GM12878 (cell line): Measurements from ENCODE around the gene ESYT2. TPM values are rescaled to one million over a fixed set of nuclear protein-coding genes. Genes with fewer than 3 reads are reported as not detected.

Experiments
- ATAC-seq: fragments of 200-7000 bp; cut with Tn5 transposase; 3 replicates; pipeline ENCODE4 v1.9.1; 2020; ENCODE audit warnings: mild to moderate bottlenecking, moderate library complexity
- BruUV-seq: library from RNA; stranded (reverse); fragments of 400-500 nt; replicated peaks from 2 replicates; lab custom pipeline; 2021; lab: Mats Ljungman, UMichigan
- CTCF ChIA-PET: fragments of 300-600 bp; sonication (Branson Sonifier 250); formaldehyde crosslinking; extraction: SDS; loops from one replicate; lab custom pipeline; 2021; ENCODE audit warnings: inconsistent platforms; lab: Yijun Ruan, JAX
- POLR2A ChIA-PET: fragments of 350-600 bp; formaldehyde crosslinking; extraction: SDS; loops from one replicate; lab custom pipeline; 2021; ENCODE audit warnings: inconsistent platforms; lab: Charles Lee
- RAD21 ChIA-PET: fragments of 300-600 bp; sonication (Branson Sonifier 250); formaldehyde crosslinking; loops from one replicate; lab custom pipeline; 2023; ENCODE audit warnings: antibody characterized with exemption; ENCODE audit not compliant: unreplicated experiment; lab: Charles Lee
- SMC1A ChIA-PET: fragments of 300-600 bp; sonication (Branson Sonifier 250); formaldehyde crosslinking; loops from one replicate; lab custom pipeline; 2023; ENCODE audit not compliant: unreplicated experiment, uncharacterized antibody; lab: Charles Lee
- DNase-seq: peaks from one replicate; pipeline ENCODE4 v3.0.0-alpha.2; 2011; ENCODE audit warnings: low read depth, low spot score
- FAIRE-seq: peaks from 3 replicates; lab custom pipeline; 2011; peaks lifted over from hg19 to GRCh38; lab: Jason Lieb, UNC
- H2AFZ ChIP-seq: 2 replicates; pipeline ENCODE4 v1.6.0; 2011; ENCODE audit warnings: low read depth, low read length, control low read depth; ENCODE audit not compliant: control insufficient read depth
- H3K27ac ChIP-seq: 2 replicates; pipeline ENCODE4 v1.5.1; 2011; ENCODE audit warnings: control low read depth; ENCODE audit not compliant: control insufficient read depth, insufficient read depth
- H3K27me3 ChIP-seq, 2 experiments: replicated peaks in 1 of 2; 2 replicates each; pipeline versions ENCODE4 v1.6.0 to v1.6.1; 2011; ENCODE audit warnings: low read length in 1 of 2; ENCODE audit not compliant: control insufficient read depth in 2 of 2, insufficient read depth in 2 of 2
- H3K36me3 ChIP-seq, 2 experiments: 2 replicates each; pipeline ENCODE4 v1.5.1; 2011; ENCODE audit warnings: low read length in 1 of 2; ENCODE audit not compliant: control insufficient read depth in 2 of 2, insufficient read depth in 2 of 2
- H3K4me1 ChIP-seq: 2 replicates; pipeline ENCODE4 v1.6.1; 2011; ENCODE audit warnings: mild to moderate bottlenecking, low read length, moderate library complexity, mixed read lengths; ENCODE audit not compliant: control insufficient read depth, insufficient read depth
- H3K4me2 ChIP-seq: 2 replicates; pipeline ENCODE4 v1.6.0; 2011; ENCODE audit warnings: control low read depth; ENCODE audit not compliant: control insufficient read depth, insufficient read depth
- H3K4me3 ChIP-seq: fragments of 200-600 bp; sonication (generic); 2 replicates; pipeline ENCODE4 v1.5.1; 2016
- H3K79me2 ChIP-seq: 2 replicates; pipeline ENCODE4 v1.6.0; 2011; ENCODE audit warnings: low read length; ENCODE audit not compliant: control insufficient read depth, insufficient read depth
- H3K9ac ChIP-seq: 2 replicates; pipeline ENCODE4 v1.8.0; 2011; ENCODE audit warnings: low read length, control low read depth, mixed read lengths; ENCODE audit not compliant: control insufficient read depth, insufficient read depth
- H3K9me3 ChIP-seq: replicated peaks from 3 replicates; pipeline ENCODE4 v1.5.1; 2011; ENCODE audit warnings: mild to moderate bottlenecking, low read length; ENCODE audit not compliant: control insufficient read depth, insufficient read depth
- H4K20me1 ChIP-seq: 2 replicates; pipeline ENCODE4 v1.6.0; 2011; ENCODE audit not compliant: control insufficient read depth, insufficient read depth
- ATF2 ChIP-seq: IDR thresholded peaks from 2 replicates; pipeline ENCODE4 v1.6.1; 2012; ENCODE audit warnings: low read length, inconsistent platforms
- CEBPZ ChIP-seq: fragments of 150-350 bp; IDR thresholded peaks from 2 replicates; pipeline ENCODE4 v1.6.1; 2016; ENCODE audit warnings: low read depth, low read length
- CREM ChIP-seq: IDR thresholded peaks from 2 replicates; pipeline ENCODE4 v1.6.1; 2014; ENCODE audit warnings: antibody characterized with exemption, low read depth
- FOS ChIP-seq: IDR thresholded peaks from 3 replicates; pipeline ENCODE4 v1.6.1; 2011; ENCODE audit warnings: borderline replicate concordance; ENCODE audit not compliant: insufficient read length; ENCODE audit errors: extremely low read depth
- FOXM1 ChIP-seq: IDR thresholded peaks from 2 replicates; pipeline ENCODE4 v1.6.1; 2012; ENCODE audit warnings: low read depth, mild to moderate bottlenecking, inconsistent platforms, low read length, moderate library complexity
- NBN ChIP-seq: fragments of 450-650 bp; IDR thresholded peaks from 2 replicates; pipeline ENCODE4 v1.6.1; 2016
- RAD21 ChIP-seq: IDR thresholded peaks from 2 replicates; pipeline ENCODE4 v1.6.1; 2011; ENCODE audit warnings: mild to moderate bottlenecking, low read depth, low read length, moderate library complexity; ENCODE audit not compliant: insufficient read depth
- ZBTB11 ChIP-seq: fragments of 450-650 bp; formaldehyde crosslinking; IDR thresholded peaks from 2 replicates; pipeline ENCODE4 v1.5.0; 2022; ENCODE audit warnings: mild to moderate bottlenecking, missing genetic modification characterization
- ZZZ3 ChIP-seq: IDR thresholded peaks from 2 replicates; pipeline ENCODE4 v1.6.1; 2011; ENCODE audit warnings: low read depth; ENCODE audit not compliant: control insufficient read depth, insufficient read length
- WGBS: methylation state at CpG from one replicate; pipeline ENCODE4 v1.1.6; 2016; ENCODE audit warnings: low lambda C conversion rate; ENCODE audit not compliant: insufficient replicate concordance, insufficient coverage; ENCODE audit errors: missing lambda C conversion rate; 5-methylcytosine and 5-hydroxymethylcytosine counted together
- in situ Hi-C: fragments of 300-500 bp; cut with MboI; formaldehyde crosslinking; loops from 9 replicates; pipeline ENCODE4 v1.14.3; 2018; ENCODE audit warnings: mixed read lengths
- intact Hi-C: fragments of 100-400 bp; cut with micrococcal nuclease; formaldehyde crosslinking; loops from one replicate; pipeline ENCODE4 v1.14.2; 2022; ENCODE audit not compliant: unreplicated experiment
- polyA plus RNA-seq, 11 experiments: library from polyadenylated mRNA; depleted of rRNA in 4 of 11; unstranded in 6 of 11; stranded (reverse) in 5 of 11; fragments of >200 nt; fragmentation: Nextera tagmentation in 4 of 11; fragmentation: Illumina TruSeq in 1 of 11; extraction: Ambion mirVana in 4 of 11; extraction: Trizol in 1 of 11; gene quantifications; 1 replicate in 1 of 11; 2 replicates in 10 of 11; pipeline versions ENCODE4 v1.2.1 to v1.2.3, GENCODE V29; 2011 to 2016; ENCODE audit warnings: inconsistent platforms in 2 of 11, missing spikeins in 2 of 11, low read depth in 1 of 11
- total RNA-seq, 4 experiments: library from RNA; depleted of rRNA in 3 of 4; stranded (reverse); fragments of >200 nt in 3 of 4; fragmentation: Illumina TruSeq in 1 of 4; extraction: Trizol in 1 of 4; gene quantifications; 2 replicates each; pipeline versions ENCODE4 v1.2.1 to v1.2.3, GENCODE V29; 2013 to 2021

ESYT2 gene
- total and polyA plus RNA-seq, 10 of the 15 experiments (the other 5 are each of a cell fraction or from before 2014, with no cell fraction given), result 1.9 to 44.6 (median 21.4) TPM

GRCh38 chr7:158754746-158755444, 74.4 kb downstream of the ESYT2 start:
- Histone ChIP-seq H3K9me3 (no peaks in the 10 kb centered on the region), H2AFZ (no peak overlapping the region), H3K79me2 (no peaks in the 10 kb centered on the region), H3K9ac (no peak overlapping the region), H3K27me3 (no peaks in the 10 kb centered on the region), H3K4me1 (no peaks in the 10 kb centered on the region), H3K4me3 (no peak overlapping the region)
- ChIA-PET SMC1A (no interaction called here), POLR2A (no interaction called here), CTCF (interaction anchor here (1.4 kb wide), 1 partner anchor 15 kb away, joined by 4 read pairs; no protein-coding TSS in a partner anchor)
- in situ Hi-C loops, result no loop called here
- no peak for DNase-seq
- intact Hi-C loops, result no loop called here
- BruUV-seq, result no TSS peak
- TF ChIP-seq NBN, result no peak
- no peak for TF ChIP-seq ZZZ3
- no peak for TF ChIP-seq CEBPZ
- no peak for TF ChIP-seq ATF2
- TF ChIP-seq CREM, result no peak
- TF ChIP-seq FOXM1, result no peak
- no peak for TF ChIP-seq ZBTB11 (CRISPR knock-in tag)
- no peak for TF ChIP-seq RAD21
- TF ChIP-seq FOS, result no peak
- TF ChIP-seq, all 136 proteins: peak for 0
- RAD21 ChIA-PET, result interaction anchor here (2.9 kb wide), 1 partner anchor 222 kb away, joined by 9 read pairs; no protein-coding TSS in a partner anchor
- H3K4me2 ChIP-seq, result no peak overlapping the region
- WGBS, result 87% methylated on average over 11 of the region's 11 CpGs
- H3K36me3 ChIP-seq, result peaks cover 4 to 10% of the 10 kb centered on the region in 2 experiments
- no peak for FAIRE-seq
- H3K27ac ChIP-seq, result no peak overlapping the region
- no peak for ATAC-seq
- no peaks in the 10 kb centered on the region for H4K20me1 ChIP-seq
